Prostate gland (tissue), 2 donors: ENCODE results near the gene TSPAN1. TPM values are rescaled to one million over a fixed set of nuclear protein-coding genes. Genes with fewer than 3 reads are reported as not detected.
A peak's percentile ranks its signal among the peaks of the same experiment; 100 is the strongest.

ENCODE experiments used
- DNase-seq: peaks from one replicate; pipeline ENCODE4 v3.0.0-alpha.2; 2019; ENCODE audit warnings: low spot score
- H3K27ac ChIP-seq, 2 donors: fragments of 200-600 bp; sonication (generic); 2 replicates each; pipeline ENCODE4 v1.5.1; 2017 to 2019
- H3K27me3 ChIP-seq: fragments of 200-600 bp; sonication (generic); replicated peaks from 2 replicates; pipeline ENCODE4 v1.5.1; 2019; ENCODE audit not compliant: insufficient read depth
- H3K36me3 ChIP-seq, 2 donors: fragments of 200-600 bp; sonication (generic); 1 replicate in 1 of 2; 2 replicates in 1 of 2; pipeline versions ENCODE4 v1.5.1 to v1.8.1; 2017 to 2019
- H3K4me1 ChIP-seq: fragments of 200-600 bp; sonication (generic); replicated peaks from 2 replicates; pipeline ENCODE4 v1.5.1; 2019
- H3K4me3 ChIP-seq, 2 donors: fragments of 200-600 bp; sonication (generic); 2 replicates each; pipeline ENCODE4 v1.5.1; 2017 to 2019
- H3K9me3 ChIP-seq: fragments of 200-600 bp; sonication (generic); 2 replicates; pipeline ENCODE4 v1.5.1; 2017
- CTCF ChIP-seq, 4 experiments: fragments of 200-600 bp in 2 of 4; fragments of 450-650 bp in 2 of 4; sonication (generic) in 2 of 4; IDR thresholded peaks; 1 replicate in 3 of 4; 2 replicates in 1 of 4; pipeline ENCODE4 v1.5.1; 2016 to 2019; ENCODE audit warnings: antibody characterized with exemption in 4 of 4, mild to moderate bottlenecking in 2 of 4, moderate library complexity in 2 of 4
- POLR2A ChIP-seq: fragments of 450-650 bp; IDR thresholded peaks from one replicate; pipeline ENCODE4 v1.6.1; 2016; ENCODE audit warnings: antibody characterized with exemption, mild to moderate bottlenecking
- POLR2AphosphoS5 ChIP-seq: sonication (generic); formaldehyde crosslinking; IDR thresholded peaks from one replicate; pipeline ENCODE4 v1.6.1; 2017; ENCODE audit warnings: antibody characterized with exemption
- WGBS: methylation state at CpG from one replicate; pipeline ENCODE4 v1.1.5; 2018; 5-methylcytosine and 5-hydroxymethylcytosine counted together
- intact Hi-C: fragments of 100-400 bp; cut with DNase I; formaldehyde crosslinking; loops from one replicate; pipeline ENCODE4 v1.14.2; 2022
- total RNA-seq, 2 donors: library from RNA; depleted of rRNA; stranded (reverse); fragments of >200 nt; gene quantifications; one replicate each; pipeline ENCODE4 v1.1.0, GENCODE V29; 2016

Gene TSPAN1
- total RNA-seq, 2 donors from 2014 or later, result 77.2 to 322 TPM

GRCh38 chr1:46169811-46170454 is 5.0 kb upstream of the TSPAN1 start:
- intact Hi-C loops, result loop anchor here (10.0 kb wide), 1 partner anchor 365 kb away; the partner anchor contains the start of gene MAST2
- H3K27ac ChIP-seq, result no peak overlapping the region
- no peaks in the 10 kb centered on the region for H3K36me3 ChIP-seq
- H3K4me3 ChIP-seq, result no peak overlapping the region
- no peaks in the 10 kb centered on the region for H3K27me3 ChIP-seq
- no peaks in the 10 kb centered on the region for H3K9me3 ChIP-seq
- H3K4me1 ChIP-seq, result peaks cover 7% of the 10 kb centered on the region
- TF ChIP-seq CTCF (IDR thresholded peaks at IDR 0.05) (no peak), POLR2A (no peak), POLR2AphosphoS5 (no peak)
- DNase-seq, result no peak
- WGBS, result 92% methylated on average over 3 of the region's 3 CpGs

GRCh38 chr1:46171351-46171750 is 3.5 kb upstream of the TSPAN1 start:
- intact Hi-C loops, result loop anchor here (10.0 kb wide), 1 partner anchor 367 kb away; the partner anchor contains the start of gene MAST2
- TF ChIP-seq CTCF (IDR thresholded peaks at IDR 0.05), result no peak
- TF ChIP-seq POLR2AphosphoS5, result no peak
- TF ChIP-seq POLR2A, result no peak

GRCh38 chr1:46171871-46172270 is 3.0 kb upstream of the TSPAN1 start:
- no peaks in the 10 kb centered on the region for H3K9me3 ChIP-seq
- TF ChIP-seq POLR2AphosphoS5 (peak; percentile 92), CTCF (IDR thresholded peaks at IDR 0.05) (no peak), POLR2A (peak; percentile 15)
- no peaks in the 10 kb centered on the region for H3K36me3 ChIP-seq
- peak overlapping the region; percentile 48 to 72 for H3K27ac ChIP-seq
- intact Hi-C loops, result loop anchor here (10.0 kb wide), 1 partner anchor 367 kb away; the partner anchor contains the start of gene MAST2
- peak; percentile 93 for DNase-seq
- H3K4me1 ChIP-seq, result peaks cover 7% of the 10 kb centered on the region
- no peaks in the 10 kb centered on the region for H3K27me3 ChIP-seq
- H3K4me3 ChIP-seq, result no peak overlapping the region
- 17% methylated on average over 6 of the region's 6 CpGs for WGBS

More at GRCh38 chr1:46171351-46171750, 3.5 kb upstream of the TSPAN1 start:
- no peak for DNase-seq
- H3K27ac ChIP-seq, result peak overlapping the region; percentile 48 to 72
- no peaks in the 10 kb centered on the region for H3K36me3 ChIP-seq
- H3K4me3 ChIP-seq, result no peak overlapping the region
- H3K4me1 ChIP-seq, result peaks cover 7% of the 10 kb centered on the region
- 78% methylated on average over 8 of the region's 8 CpGs for WGBS
- no peaks in the 10 kb centered on the region for H3K9me3 ChIP-seq
- H3K27me3 ChIP-seq, result no peaks in the 10 kb centered on the region

GRCh38 chr1:46172321-46172720 is 2.6 kb upstream of the TSPAN1 start:
- no peaks in the 10 kb centered on the region for H3K9me3 ChIP-seq
- no peak for DNase-seq
- H3K27me3 ChIP-seq, result no peaks in the 10 kb centered on the region
- peaks cover 7% of the 10 kb centered on the region for H3K4me1 ChIP-seq
- H3K36me3 ChIP-seq, result no peaks in the 10 kb centered on the region
- H3K27ac ChIP-seq, result peak overlapping the region; percentile 48 to 72
- intact Hi-C loops, result loop anchor here (10.0 kb wide), 1 partner anchor 368 kb away; the partner anchor contains the start of gene MAST2
- no peak for TF ChIP-seq CTCF (IDR thresholded peaks at IDR 0.05)
- no peak for TF ChIP-seq POLR2AphosphoS5
- TF ChIP-seq POLR2A, result no peak
- H3K4me3 ChIP-seq, result no peak overlapping the region
- 73% methylated on average over 4 of the region's 4 CpGs for WGBS

GRCh38 chr1:46173361-46173856 is 1.5 kb upstream of the TSPAN1 start:
- no peaks in the 10 kb centered on the region for H3K9me3 ChIP-seq
- no peak for TF ChIP-seq POLR2AphosphoS5
- H3K4me3 ChIP-seq, result no peak overlapping the region
- WGBS, result 34% methylated on average over 4 of the region's 4 CpGs
- H3K27me3 ChIP-seq, result no peaks in the 10 kb centered on the region
- intact Hi-C loops, result loop anchor here (10.0 kb wide), 1 partner anchor 369 kb away; the partner anchor contains the start of gene MAST2
- DNase-seq, result no peak
- peak overlapping the region; percentile 17 to 19 for H3K27ac ChIP-seq
- peaks cover 7% of the 10 kb centered on the region for H3K4me1 ChIP-seq
- H3K36me3 ChIP-seq, result no peaks in the 10 kb centered on the region
